ENCODE measurements around the gene CLRN1. TPM values are rescaled to one million over a fixed set of nuclear protein-coding genes. Genes with fewer than 3 reads are reported as not detected.

Gene CLRN1
- total RNA-seq, 2 donors from 2014 or later = not detected

- no peak overlapping the region for H3K27ac ChIP-seq
- no peak for DNase-seq
Measured at GRCh38 chr3:150877303-150877702, 95.2 kb downstream of the CLRN1 start.

GRCh38 chr3:150876611-150877265 lies 95.8 kb downstream of the CLRN1 start:
- intact Hi-C loops (cut with DNase I) = no loop called here
- no peak overlapping the region for H3K9ac ChIP-seq (ENCODE audit: low read depth in 2 of 2, low read length in 2 of 2)
- no peaks in the 10 kb centered on the region for H3K9me3 ChIP-seq
- no peaks in the 10 kb centered on the region for H3K4me1 ChIP-seq
- no peaks in the 10 kb centered on the region for H3K36me3 ChIP-seq
- TF ChIP-seq CTCF (IDR thresholded peaks at IDR 0.05) = no peak
- no peaks in the 10 kb centered on the region for H3K27me3 ChIP-seq
- H3K27ac ChIP-seq = no peak overlapping the region
- H3K4me3 ChIP-seq = no peak overlapping the region
- no peak for DNase-seq

More at GRCh38 chr3:150877303-150877702, 95.2 kb downstream of the CLRN1 start:
- Histone ChIP-seq H3K36me3 (no peaks in the 10 kb centered on the region), H3K4me3 (no peak overlapping the region), H3K27me3 (no peaks in the 10 kb centered on the region), H3K9me3 (no peaks in the 10 kb centered on the region), H3K4me1 (no peaks in the 10 kb centered on the region), H3K9ac (ENCODE audit: low read depth in 2 of 2, low read length in 2 of 2) (no peak overlapping the region)
- intact Hi-C loops (cut with DNase I) = no loop called here
- no peak for TF ChIP-seq CTCF (IDR thresholded peaks at IDR 0.05)

Other genes starting within 250 kb of the CLRN1 start
- 10 to 100 TPM; 27.9 to 33.8 TPM for gene SIAH2, start 209.6 kb downstream of the CLRN1 start, total RNA-seq
- not detected for gene MINDY4B, start 67.3 kb downstream of the CLRN1 start, total RNA-seq
- gene MED12L, start 112.9 kb upstream of the CLRN1 start, total RNA-seq = 1 to 10 TPM in 1 of 2 donors, under 1 TPM in 1; 0.32 to 1.3 TPM
- gene GPR171, start 230.5 kb upstream of the CLRN1 start, total RNA-seq = under 1 TPM; 0.40 to 0.53 TPM